Ovary (tissue), 3 donors: ENCODE measurements around the gene MRPL27.

ENCODE experiments used
- CTCF ChIP-seq, 3 donors: fragments of 450-650 bp in 2 of 3; fragments of 200-600 bp in 1 of 3; IDR thresholded peaks; one replicate each; pipeline versions ENCODE4 v1.5.1 to v1.8.0; 2016 to 2022; ENCODE audit warnings: antibody characterized with exemption in 3 of 3, mild to moderate bottlenecking in 1 of 3
- EP300 ChIP-seq: sonication (generic); formaldehyde crosslinking; IDR thresholded peaks from one replicate; pipeline ENCODE4 v1.6.1; 2017; ENCODE audit warnings: antibody characterized with exemption
- POLR2A ChIP-seq: fragments of 450-650 bp; IDR thresholded peaks from one replicate; pipeline ENCODE4 v1.6.1; 2017; ENCODE audit warnings: antibody characterized with exemption, mild to moderate bottlenecking, moderate library complexity
- donor health status: DM: no; HTN: no; CAD: no.

GRCh38 chr17:50331085-50331791 lies 41.7 kb downstream of the MRPL27 start:
- TF ChIP-seq CTCF (IDR thresholded peaks at IDR 0.05) (no peak), POLR2A (no peak), EP300 (no peak)
